H1 (cell line): ENCODE results near the gene KCNMB2. TPM values are rescaled to one million over a fixed set of nuclear protein-coding genes. Genes with fewer than 3 reads are reported as not detected.
A peak's percentile ranks its signal among the peaks of the same experiment; 100 is the strongest.

Source experiments
- CTCF ChIA-PET: fragments of 300-600 bp; sonication (Branson Sonifier 250); formaldehyde crosslinking; loops from one replicate; lab custom pipeline; 2021; ENCODE audit not compliant: partially characterized antibody; lab: Charles Lee
- POLR2A ChIA-PET: fragments of 300-600 bp; sonication (Branson Sonifier 250); formaldehyde crosslinking; loops from one replicate; lab custom pipeline; 2021; ENCODE audit warnings: inconsistent platforms; ENCODE audit not compliant: partially characterized antibody; lab: Charles Lee
- DNase-seq, 2 experiments: peaks; one replicate each; pipeline versions ENCODE4 v3.0.0 to v3.0.0-alpha.2; 2010 to 2022; ENCODE audit warnings: low spot score in 2 of 2, low read depth in 1 of 2, mixed read lengths in 1 of 2
- FAIRE-seq: peaks from 2 replicates; lab custom pipeline; 2011; peaks lifted over from hg19 to GRCh38; lab: Jason Lieb, UNC
- H2AFZ ChIP-seq: 2 replicates; pipeline ENCODE4 v1.8.1; 2012; ENCODE audit warnings: low read length, inconsistent platforms
- H2AK5ac ChIP-seq: 2 replicates; pipeline ENCODE4 v1.6.1; 2013; ENCODE audit warnings: low read depth, low read length
- H2BK120ac ChIP-seq: replicated peaks from 2 replicates; pipeline ENCODE3; 2013; ENCODE audit warnings: low read depth, low read length, inconsistent platforms
- H2BK12ac ChIP-seq: 2 replicates; pipeline ENCODE4 v1.6.1; 2013; ENCODE audit warnings: low read depth, low read length
- H2BK15ac ChIP-seq: 2 replicates; pipeline ENCODE4 v1.6.1; 2013; ENCODE audit warnings: low read length
- H2BK20ac ChIP-seq: 2 replicates; pipeline ENCODE4 v1.6.1; 2013; ENCODE audit warnings: low read length
- H2BK5ac ChIP-seq: 2 replicates; pipeline ENCODE4 v1.6.1; 2013; ENCODE audit warnings: low read depth, low read length
- H3K14ac ChIP-seq: 2 replicates; pipeline ENCODE4 v1.6.1; 2013; ENCODE audit warnings: inconsistent platforms; ENCODE audit not compliant: insufficient read length
- H3K18ac ChIP-seq: 2 replicates; pipeline ENCODE4 v1.6.1; 2013; ENCODE audit warnings: low read length; ENCODE audit errors: extremely low read depth
- H3K23ac ChIP-seq: 2 replicates; pipeline ENCODE4 v1.6.1; 2013; ENCODE audit warnings: inconsistent platforms; ENCODE audit not compliant: insufficient read length
- H3K23me2 ChIP-seq: 2 replicates; pipeline ENCODE4 v1.6.1; 2013; ENCODE audit warnings: low read depth, low read length
- H3K27ac ChIP-seq: 2 replicates; pipeline ENCODE4 v1.6.1; 2011; ENCODE audit warnings: low read depth, low read length, inconsistent platforms
- H3K27me3 ChIP-seq, 4 experiments: replicated peaks in 1 of 4; 1 replicate in 1 of 4; 2 replicates in 3 of 4; pipeline versions ENCODE4 v1.6.1 to v1.8.1; 2011 to 2013; ENCODE audit warnings: low read length in 3 of 4, mild to moderate bottlenecking in 3 of 4, inconsistent platforms in 2 of 4, mixed read lengths in 2 of 4, moderate library complexity in 1 of 4; ENCODE audit not compliant: control insufficient read depth in 3 of 4, insufficient read depth in 3 of 4; ENCODE audit errors: extremely low read depth in 1 of 4
- H3K36me3 ChIP-seq, 4 experiments: 2 replicates each; pipeline versions ENCODE4 v1.6.1 to v1.8.1; 2011 to 2013; ENCODE audit warnings: mild to moderate bottlenecking in 4 of 4, low read length in 3 of 4, moderate library complexity in 2 of 4, control low read depth in 1 of 4, inconsistent platforms in 1 of 4; ENCODE audit not compliant: insufficient read depth in 4 of 4, control insufficient read depth in 2 of 4
- H3K4ac ChIP-seq: replicated peaks from 2 replicates; pipeline ENCODE3; 2013; ENCODE audit warnings: low read length, low read depth, mixed read lengths, inconsistent platforms; ENCODE audit not compliant: insufficient read length
- H3K4me1 ChIP-seq, 4 experiments: replicated peaks in 1 of 4; 1 replicate in 1 of 4; 2 replicates in 3 of 4; pipeline versions ENCODE4 v1.6.1 to v1.8.1; 2011 to 2013; ENCODE audit warnings: low read length in 3 of 4, inconsistent platforms in 2 of 4, mixed read lengths in 1 of 4; ENCODE audit not compliant: insufficient read depth in 4 of 4, control insufficient read depth in 3 of 4
- H3K4me2 ChIP-seq, 2 experiments: 2 replicates each; pipeline versions ENCODE4 v1.6.1 to v1.8.1; 2011 to 2013; ENCODE audit warnings: low read depth in 2 of 2, low read length in 2 of 2, control low read depth in 1 of 2, inconsistent platforms in 1 of 2, mild to moderate bottlenecking in 1 of 2; ENCODE audit not compliant: insufficient read depth in 1 of 2
- H3K4me3 ChIP-seq, 4 experiments: fragments of 200-600, 300-600 bp in 1 of 4; sonication (generic), shearing (Covaris generic), sonication (Bioruptor Twin) in 1 of 4; 2 replicates each; pipeline versions ENCODE4 v1.5.1 to v1.8.1; 2011 to 2016; ENCODE audit warnings: low read length in 4 of 4, low read depth in 3 of 4, control low read depth in 2 of 4, inconsistent platforms in 2 of 4, mild to moderate bottlenecking in 2 of 4, mixed read lengths in 1 of 4, moderate library complexity in 1 of 4; ENCODE audit not compliant: insufficient read depth in 2 of 4; ENCODE audit errors: extremely low read depth in 1 of 4
- H3K56ac ChIP-seq: replicated peaks from 2 replicates; pipeline ENCODE3; 2013; ENCODE audit warnings: low read depth, mild to moderate bottlenecking, mixed read lengths, low read length, inconsistent platforms; ENCODE audit not compliant: insufficient read length
- H3K79me1 ChIP-seq: 2 replicates; pipeline ENCODE4 v1.6.1; 2013; ENCODE audit warnings: low read depth, low read length, control low read depth
- H3K79me2 ChIP-seq, 2 experiments: 2 replicates each; pipeline versions ENCODE4 v1.6.1 to v1.8.1; 2012 to 2013; ENCODE audit warnings: low read length in 2 of 2, mild to moderate bottlenecking in 2 of 2, inconsistent platforms in 1 of 2; ENCODE audit not compliant: insufficient read depth in 2 of 2, control insufficient read depth in 1 of 2
- H3K9ac ChIP-seq, 4 experiments: replicated peaks in 1 of 4; 1 replicate in 1 of 4; 2 replicates in 3 of 4; pipeline versions ENCODE4 v1.6.1 to v1.8.1; 2011 to 2013; ENCODE audit warnings: low read depth in 3 of 4, low read length in 3 of 4, control low read depth in 2 of 4, mild to moderate bottlenecking in 2 of 4, moderate library complexity in 2 of 4, inconsistent platforms in 1 of 4; ENCODE audit errors: extremely low read depth in 1 of 4
- H3K9me3 ChIP-seq, 2 experiments: 2 replicates each; pipeline versions ENCODE4 v1.6.1 to v1.8.1; 2012 to 2013; ENCODE audit warnings: mild to moderate bottlenecking in 2 of 2, moderate library complexity in 2 of 2, control low read depth in 1 of 2, inconsistent platforms in 1 of 2, low read depth in 1 of 2, low read length in 1 of 2, mixed read lengths in 1 of 2; ENCODE audit not compliant: insufficient read depth in 2 of 2
- H4K20me1 ChIP-seq, 2 experiments: replicated peaks in 1 of 2; 2 replicates each; pipeline versions ENCODE3 to v1.8.1; 2011 to 2013; ENCODE audit warnings: inconsistent platforms in 2 of 2, low read length in 2 of 2, mild to moderate bottlenecking in 1 of 2; ENCODE audit not compliant: insufficient read depth in 2 of 2, control insufficient read depth in 1 of 2
- H4K5ac ChIP-seq: 2 replicates; pipeline ENCODE4 v1.6.1; 2013; ENCODE audit warnings: low read length, low read depth, mixed read lengths, inconsistent platforms; ENCODE audit not compliant: insufficient read length
- H4K8ac ChIP-seq: 2 replicates; pipeline ENCODE4 v1.8.0; 2013; ENCODE audit warnings: mild to moderate bottlenecking, moderate library complexity, low read length, inconsistent platforms; ENCODE audit not compliant: insufficient read depth; ENCODE audit errors: extremely low read depth
- H4K91ac ChIP-seq: replicated peaks from 2 replicates; pipeline ENCODE3; 2013; ENCODE audit warnings: low read length, mixed read lengths, inconsistent platforms; ENCODE audit not compliant: insufficient read length
- CBX5 ChIP-seq: fragments of 300-800, 300-1000 bp; sonication (generic); IDR thresholded peaks from 2 replicates; pipeline ENCODE4 v1.7.1; 2016; ENCODE audit warnings: antibody characterized with exemption, low read length, low read depth
- JUND ChIP-seq: IDR thresholded peaks from 2 replicates; pipeline ENCODE4 v1.6.1; 2011; ENCODE audit warnings: mild to moderate bottlenecking, improper control_type of control experiment, low read length
- RNF2 ChIP-seq: fragments of 200-900, 300-1000 bp; sonication (generic); IDR thresholded peaks from 2 replicates; pipeline ENCODE4 v1.7.1; 2016; ENCODE audit warnings: borderline replicate concordance, low read depth, mild to moderate bottlenecking, antibody characterized with exemption, low read length; ENCODE audit not compliant: poor library complexity, severe bottlenecking; ENCODE audit errors: missing control alignments
- SIRT6 ChIP-seq: IDR thresholded peaks from one replicate; pipeline ENCODE4 v1.7.1; 2012; ENCODE audit warnings: low read length, inconsistent platforms
- SRF ChIP-seq: IDR thresholded peaks from 2 replicates; pipeline ENCODE4 v1.6.1; 2011; ENCODE audit warnings: mild to moderate bottlenecking, low read depth, low read length, moderate library complexity
- WGBS, 2 experiments: shearing (Covaris generic) in 1 of 2; methylation state at CpG; one replicate each; pipeline versions ENCODE4 v1.1.6 to v1.1.7; 2013 to 2015; ENCODE audit warnings: low lambda C conversion rate in 2 of 2, mixed read lengths in 2 of 2, inconsistent platforms in 1 of 2, low coverage in 1 of 2, missing lambda C conversion rate in 1 of 2; ENCODE audit not compliant: insufficient replicate concordance in 2 of 2, insufficient coverage in 1 of 2, insufficient read length in 1 of 2; ENCODE audit errors: extremely low coverage in 1 of 2, missing lambda C conversion rate in 1 of 2; 5-methylcytosine and 5-hydroxymethylcytosine counted together
- polyA plus RNA-seq, 7 experiments: library from polyadenylated mRNA; depleted of rRNA in 3 of 7; stranded (reverse) in 5 of 7; unstranded in 2 of 7; fragments of >200 nt in 5 of 7; fragments of 200-250 nt in 2 of 7; gene quantifications; 1 replicate in 5 of 7; 2 replicates in 1 of 7; 4 replicates in 1 of 7; pipeline versions ENCODE4 v1.2.1 to v1.2.3, GENCODE V29; 2011 to 2013; ENCODE audit warnings: missing spikeins in 2 of 7, mixed read lengths in 2 of 7
- total RNA-seq: library from RNA; stranded (reverse); fragmentation: NEBNext Ultra II Directional; extraction: Animal tissue kit (Norgen Biotek cat#: 25700); gene quantifications from 2 replicates; pipeline ENCODE4 v1.2.1, GENCODE V29; 2021

KCNMB2 gene
- total and polyA plus RNA-seq, 2 of the 8 experiments (the other 6 are each of a cell fraction or from before 2014, with no cell fraction given): not detected

DNA sequence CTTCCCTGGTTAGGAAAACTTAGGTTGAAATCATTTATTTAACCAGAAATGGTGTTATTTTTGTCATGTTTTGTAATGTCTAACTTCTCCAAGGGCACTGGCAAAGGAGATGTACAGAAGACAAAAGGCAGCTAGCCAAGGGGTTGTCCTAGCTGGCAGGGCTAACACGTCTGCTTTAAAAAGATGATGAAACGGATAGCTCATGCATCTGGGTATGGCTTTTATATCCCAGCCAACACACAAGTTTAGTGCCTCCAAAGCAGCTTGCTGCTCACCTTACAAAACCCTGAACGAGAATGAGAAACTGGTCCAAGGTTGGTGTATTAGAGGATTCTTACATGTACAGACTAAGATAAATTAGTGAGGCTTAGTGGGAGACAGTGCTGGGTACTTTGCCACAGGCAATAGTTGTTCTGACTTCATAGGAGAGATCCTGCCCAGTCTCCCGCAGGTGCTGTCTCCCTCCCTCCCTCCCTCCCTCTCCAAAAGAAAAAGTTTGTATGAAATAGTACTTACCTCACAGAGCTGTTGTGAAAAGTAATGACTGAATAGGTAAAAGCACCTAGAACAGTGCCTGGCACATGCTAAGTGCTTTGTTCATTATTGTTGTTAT, 47.8 kb downstream of the KCNMB2 start:
- TF ChIP-seq JUND: no peak
- TF ChIP-seq SRF: no peak
- TF ChIP-seq SIRT6: no peak
- no peak for TF ChIP-seq RNF2
- no peak for TF ChIP-seq CBX5
- no peak overlapping the region for H4K91ac ChIP-seq
- no peak overlapping the region for H2BK20ac ChIP-seq
- H3K9me3 ChIP-seq: no peaks in the 10 kb centered on the region
- H3K4me1 ChIP-seq: no peaks in the 10 kb centered on the region
- H3K9ac ChIP-seq: no peak overlapping the region
- H2AK5ac ChIP-seq: no peak overlapping the region
- DNase-seq (no peak), FAIRE-seq (no peak)
- H3K36me3 ChIP-seq: no peaks in the 10 kb centered on the region
- H3K27ac ChIP-seq: no peak overlapping the region
- no peak overlapping the region for H3K23ac ChIP-seq
- POLR2A ChIA-PET: no interaction called here
- no peak overlapping the region for H3K4ac ChIP-seq
- no peak overlapping the region for H2BK120ac ChIP-seq
- H2BK5ac ChIP-seq: no peak overlapping the region
- H3K79me2 ChIP-seq: no peaks in the 10 kb centered on the region
- no peaks in the 10 kb centered on the region for H3K79me1 ChIP-seq
- H3K4me3 ChIP-seq: no peak overlapping the region
- H3K18ac ChIP-seq: no peak overlapping the region
- 91% methylated on average over 3 of the region's 4 CpGs; no CpG with 5 or more reads in 1 of the 2 experiments for WGBS, 2 experiments
- H3K56ac ChIP-seq: no peak overlapping the region
- no peaks in the 10 kb centered on the region for H3K23me2 ChIP-seq
- no peak overlapping the region for H2BK15ac ChIP-seq
- no peak overlapping the region for H2BK12ac ChIP-seq
- H3K4me2 ChIP-seq: no peak overlapping the region
- no peak overlapping the region for H3K14ac ChIP-seq
- H2AFZ ChIP-seq: peak overlapping the region; percentile 62; the same call in 1 of the 2 replicates
- CTCF ChIA-PET: interaction anchor here (1.0 kb wide), 1 partner anchor 13 kb away, joined by 3 read pairs; no protein-coding TSS in a partner anchor
- H4K5ac ChIP-seq: no peak overlapping the region
- H3K27me3 ChIP-seq: no peaks in the 10 kb centered on the region
- no peak overlapping the region for H4K8ac ChIP-seq
- H4K20me1 ChIP-seq: no peaks in the 10 kb centered on the region
